Measurements from ENCODE around the gene ABCA12.

ABCA12 gene

DNA sequence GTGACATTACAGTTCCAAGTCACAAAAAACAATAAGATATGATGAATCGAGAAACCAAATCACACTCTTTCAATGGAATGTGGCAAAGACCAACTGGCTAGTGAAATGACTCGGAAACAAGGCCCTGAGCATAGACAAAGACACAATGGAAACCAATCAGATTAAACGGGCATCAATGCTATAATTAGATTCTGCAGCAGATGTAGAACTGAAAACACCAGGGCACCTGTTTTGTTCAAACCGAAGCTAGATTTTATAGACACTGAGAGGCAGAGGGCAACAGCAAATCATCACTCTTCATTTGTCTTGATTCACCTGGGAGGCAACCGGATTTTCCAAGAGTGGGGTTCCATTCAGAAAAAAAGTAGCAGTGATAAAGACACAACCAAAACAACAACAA lies 236.1 kb downstream of the ABCA12 start:
- peak; percentile 18 for DNase-seq

DNA sequence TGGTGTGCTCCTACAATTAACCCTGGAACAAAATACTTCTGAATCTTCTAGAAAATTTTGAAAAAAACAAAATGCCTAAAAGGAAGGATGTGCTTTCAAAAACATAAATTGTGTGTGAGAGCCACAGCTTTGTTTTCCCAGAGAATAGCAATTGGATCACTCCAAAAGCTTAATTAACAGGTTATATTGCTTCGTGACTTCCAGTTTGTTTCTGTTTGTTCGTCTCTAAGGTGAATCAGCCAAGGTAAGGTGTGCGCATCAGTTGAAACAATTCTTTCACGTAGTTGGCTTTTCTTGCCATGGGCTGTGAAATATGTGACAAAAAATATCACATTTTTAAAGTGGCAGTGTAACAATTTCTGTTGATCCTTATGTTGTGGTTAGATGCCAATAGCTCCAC lies 238.7 kb downstream of the ABCA12 start:
- no peak for DNase-seq

DNA sequence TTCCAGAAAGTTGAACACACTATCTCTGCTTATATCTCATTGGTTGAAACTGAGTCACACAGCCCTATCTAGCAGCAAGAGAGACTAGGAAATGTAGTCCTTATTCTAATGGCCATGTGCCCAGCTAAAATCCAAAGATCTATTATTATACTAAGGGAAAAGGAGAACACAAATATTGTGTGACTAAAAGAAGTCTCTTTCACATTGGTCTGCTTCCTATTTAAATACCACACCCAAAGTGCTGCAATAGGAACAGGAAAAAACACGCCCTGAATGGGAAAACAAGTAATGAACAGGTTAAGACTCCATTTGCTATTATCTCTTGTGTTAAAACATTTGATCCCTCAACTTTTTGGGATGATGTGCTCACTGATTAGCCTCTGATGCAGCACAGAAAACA lies 242.2 kb downstream of the ABCA12 start:
- DNase-seq = no peak

DNA sequence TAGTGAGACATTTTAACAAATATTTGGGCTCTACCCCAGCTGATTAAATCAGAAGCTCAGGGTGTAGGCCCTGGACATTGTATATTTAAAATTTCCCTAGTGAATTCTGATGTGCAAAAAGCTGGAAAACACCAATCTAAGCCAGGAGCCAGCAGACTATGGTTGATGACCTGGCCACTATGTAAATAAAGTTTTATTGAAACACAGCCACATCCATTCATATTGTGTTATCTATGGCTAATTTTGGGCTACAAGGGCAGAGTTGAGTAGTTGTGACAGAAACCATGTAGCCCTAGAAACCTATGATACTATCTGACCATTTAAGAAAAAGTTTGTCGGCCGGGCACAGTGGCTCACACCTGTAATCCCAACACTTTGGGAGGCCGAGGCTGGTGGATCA lies 243.0 kb downstream of the ABCA12 start:
- no peak for DNase-seq

DNA sequence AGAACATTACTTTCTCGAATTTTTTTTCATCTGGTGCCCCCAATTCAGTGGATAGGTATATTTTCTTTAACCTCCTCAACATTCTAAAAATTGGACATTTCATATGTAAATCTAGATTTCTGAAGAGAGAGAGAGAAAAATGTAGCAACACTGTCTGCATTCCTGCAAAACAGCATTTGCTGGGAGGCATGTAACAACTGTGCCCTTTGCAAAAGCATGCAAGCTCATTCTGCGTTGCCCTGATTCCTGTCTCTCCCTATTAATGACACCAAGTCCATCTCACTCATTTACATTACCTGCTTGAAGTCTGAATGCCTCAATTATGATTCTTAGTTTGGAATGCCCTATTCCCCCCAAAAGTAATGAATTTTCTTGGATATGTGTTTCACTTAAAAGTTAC lies 249.1 kb downstream of the ABCA12 start:
- DNase-seq = no peak

DNA sequence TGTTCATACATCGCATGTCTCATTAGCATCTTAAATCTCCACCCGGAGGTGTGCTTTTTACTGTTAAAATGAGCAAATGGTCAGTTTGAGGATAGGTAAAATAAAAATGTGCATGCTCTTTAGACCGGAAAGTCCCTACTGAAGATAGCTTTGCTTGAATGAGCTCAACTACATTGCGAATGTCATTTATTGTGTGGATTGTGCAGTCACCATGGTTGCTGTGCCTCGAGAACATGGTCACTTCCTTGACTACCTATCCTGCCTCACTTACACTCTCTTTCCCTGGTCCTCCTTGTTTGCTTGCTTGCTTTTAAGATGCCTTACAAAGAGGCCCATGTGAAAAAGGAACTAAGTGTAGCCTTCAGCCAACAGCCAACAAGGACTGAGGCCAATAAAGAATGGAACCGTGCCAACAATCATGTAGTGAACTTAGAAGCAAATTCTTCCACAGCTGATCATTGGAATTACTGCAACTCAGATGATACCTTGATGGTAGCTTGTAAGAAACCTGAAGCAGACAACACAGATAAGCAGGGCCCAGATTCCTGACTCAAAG lies 256.7 kb downstream of the ABCA12 start:
- no peak for DNase-seq
